HEK293 (cell line): ENCODE data around the gene HSD17B13.

Source experiments
- GLI4 ChIP-seq: fragments of 450-650 bp; formaldehyde crosslinking; IDR thresholded peaks from 2 replicates; pipeline ENCODE4 v1.5.1; 2016; ENCODE audit warnings: missing biosample characterization, missing genetic modification characterization
- YY1 ChIP-seq: fragments of 450-650 bp; formaldehyde crosslinking; IDR thresholded peaks from 2 replicates; pipeline ENCODE4 v1.5.1; 2018; ENCODE audit warnings: missing biosample characterization, missing genetic modification characterization
- ZIC2 ChIP-seq: fragments of 450-650 bp; formaldehyde crosslinking; IDR thresholded peaks from 2 replicates; pipeline ENCODE4 v1.5.1; 2016; ENCODE audit warnings: missing biosample characterization, missing genetic modification characterization
- ZNF16 ChIP-seq: fragments of 450-650 bp; formaldehyde crosslinking; IDR thresholded peaks from 2 replicates; pipeline ENCODE4 v1.5.1; 2016; ENCODE audit warnings: low read depth, missing biosample characterization, missing genetic modification characterization
- ZNF274 ChIP-seq, 2 experiments: fragments of 200-500 bp in 1 of 2; fragments of 450-650 bp in 1 of 2; sonication (Bioruptor generic) in 1 of 2; formaldehyde crosslinking in 1 of 2; IDR thresholded peaks; 2 replicates each; pipeline versions ENCODE4 v1.5.1 to v1.6.1; 2014 to 2016; ENCODE audit warnings: borderline replicate concordance in 1 of 2, inconsistent platforms in 1 of 2, low read length in 1 of 2, missing biosample characterization in 1 of 2, missing genetic modification characterization in 1 of 2
- ZNF621 ChIP-seq: fragments of 450-650 bp; formaldehyde crosslinking; IDR thresholded peaks from 2 replicates; pipeline ENCODE4 v1.5.1; 2017; ENCODE audit warnings: missing biosample characterization, missing genetic modification characterization
- ZSCAN23 ChIP-seq: fragments of 450-650 bp; formaldehyde crosslinking; IDR thresholded peaks from 2 replicates; pipeline ENCODE4 v1.5.1; 2016; ENCODE audit warnings: missing biosample characterization, missing genetic modification characterization
- TF ChIP-seq, protein P1 (sequence below): fragments of 450-650 bp; formaldehyde crosslinking; IDR thresholded peaks from 2 replicates; pipeline ENCODE4 v1.5.1; 2016; ENCODE audit warnings: missing biosample characterization, missing genetic modification characterization
- TF ChIP-seq, protein P2 (sequence below): fragments of 450-650 bp; formaldehyde crosslinking; IDR thresholded peaks from 2 replicates; pipeline ENCODE4 v1.5.1; 2017; ENCODE audit warnings: missing biosample characterization, missing genetic modification characterization
- TF ChIP-seq, protein P3 (sequence below): fragments of 450-650 bp; formaldehyde crosslinking; IDR thresholded peaks from 2 replicates; pipeline ENCODE4 v1.5.1; 2016; ENCODE audit warnings: missing biosample characterization, missing genetic modification characterization

DNA sequence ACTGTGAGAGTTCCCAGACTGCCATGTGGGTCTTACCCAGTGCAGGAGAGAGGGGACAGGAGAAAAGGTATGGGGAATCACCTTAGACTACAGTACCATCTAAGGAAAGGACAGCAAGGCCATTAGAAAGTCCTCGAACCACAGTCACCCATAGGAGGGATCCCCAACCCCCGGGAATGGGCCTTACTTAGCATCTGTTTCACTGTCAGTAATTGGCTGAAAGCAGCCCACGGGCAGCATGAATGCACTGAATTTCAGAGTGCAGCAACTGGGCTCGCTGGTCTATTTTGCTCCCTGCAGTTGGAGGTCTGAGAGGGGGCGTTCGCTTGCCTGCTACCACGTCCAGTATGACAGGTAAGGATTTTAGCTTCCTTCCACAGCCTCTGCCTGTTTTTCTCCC is 51.9 kb downstream of the HSD17B13 start:
- TF ChIP-seq ZNF621 (tag by site-specific recombination) = no peak
- TF ChIP-seq ZSCAN23 = no peak
- TF ChIP-seq YY1 (tag by site-specific recombination) = no peak
- TF ChIP-seq, protein P1, sequence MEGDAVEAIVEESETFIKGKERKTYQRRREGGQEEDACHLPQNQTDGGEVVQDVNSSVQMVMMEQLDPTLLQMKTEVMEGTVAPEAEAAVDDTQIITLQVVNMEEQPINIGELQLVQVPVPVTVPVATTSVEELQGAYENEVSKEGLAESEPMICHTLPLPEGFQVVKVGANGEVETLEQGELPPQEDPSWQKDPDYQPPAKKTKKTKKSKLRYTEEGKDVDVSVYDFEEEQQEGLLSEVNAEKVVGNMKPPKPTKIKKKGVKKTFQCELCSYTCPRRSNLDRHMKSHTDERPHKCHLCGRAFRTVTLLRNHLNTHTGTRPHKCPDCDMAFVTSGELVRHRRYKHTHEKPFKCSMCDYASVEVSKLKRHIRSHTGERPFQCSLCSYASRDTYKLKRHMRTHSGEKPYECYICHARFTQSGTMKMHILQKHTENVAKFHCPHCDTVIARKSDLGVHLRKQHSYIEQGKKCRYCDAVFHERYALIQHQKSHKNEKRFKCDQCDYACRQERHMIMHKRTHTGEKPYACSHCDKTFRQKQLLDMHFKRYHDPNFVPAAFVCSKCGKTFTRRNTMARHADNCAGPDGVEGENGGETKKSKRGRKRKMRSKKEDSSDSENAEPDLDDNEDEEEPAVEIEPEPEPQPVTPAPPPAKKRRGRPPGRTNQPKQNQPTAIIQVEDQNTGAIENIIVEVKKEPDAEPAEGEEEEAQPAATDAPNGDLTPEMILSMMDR (tag by site-specific recombination) = no peak
- TF ChIP-seq ZNF274 (IDR thresholded peaks at IDR 0.05; ENCODE audit: low read length) = no peak
- TF ChIP-seq ZNF274 (tag by site-specific recombination; IDR thresholded peaks at IDR 0.05; ENCODE audit: borderline replicate concordance) = no peak
- TF ChIP-seq, protein P2, sequence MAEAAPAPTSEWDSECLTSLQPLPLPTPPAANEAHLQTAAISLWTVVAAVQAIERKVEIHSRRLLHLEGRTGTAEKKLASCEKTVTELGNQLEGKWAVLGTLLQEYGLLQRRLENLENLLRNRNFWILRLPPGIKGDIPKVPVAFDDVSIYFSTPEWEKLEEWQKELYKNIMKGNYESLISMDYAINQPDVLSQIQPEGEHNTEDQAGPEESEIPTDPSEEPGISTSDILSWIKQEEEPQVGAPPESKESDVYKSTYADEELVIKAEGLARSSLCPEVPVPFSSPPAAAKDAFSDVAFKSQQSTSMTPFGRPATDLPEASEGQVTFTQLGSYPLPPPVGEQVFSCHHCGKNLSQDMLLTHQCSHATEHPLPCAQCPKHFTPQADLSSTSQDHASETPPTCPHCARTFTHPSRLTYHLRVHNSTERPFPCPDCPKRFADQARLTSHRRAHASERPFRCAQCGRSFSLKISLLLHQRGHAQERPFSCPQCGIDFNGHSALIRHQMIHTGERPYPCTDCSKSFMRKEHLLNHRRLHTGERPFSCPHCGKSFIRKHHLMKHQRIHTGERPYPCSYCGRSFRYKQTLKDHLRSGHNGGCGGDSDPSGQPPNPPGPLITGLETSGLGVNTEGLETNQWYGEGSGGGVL (tag by site-specific recombination) = no peak
- TF ChIP-seq ZNF16 = no peak
- TF ChIP-seq, protein P3, sequence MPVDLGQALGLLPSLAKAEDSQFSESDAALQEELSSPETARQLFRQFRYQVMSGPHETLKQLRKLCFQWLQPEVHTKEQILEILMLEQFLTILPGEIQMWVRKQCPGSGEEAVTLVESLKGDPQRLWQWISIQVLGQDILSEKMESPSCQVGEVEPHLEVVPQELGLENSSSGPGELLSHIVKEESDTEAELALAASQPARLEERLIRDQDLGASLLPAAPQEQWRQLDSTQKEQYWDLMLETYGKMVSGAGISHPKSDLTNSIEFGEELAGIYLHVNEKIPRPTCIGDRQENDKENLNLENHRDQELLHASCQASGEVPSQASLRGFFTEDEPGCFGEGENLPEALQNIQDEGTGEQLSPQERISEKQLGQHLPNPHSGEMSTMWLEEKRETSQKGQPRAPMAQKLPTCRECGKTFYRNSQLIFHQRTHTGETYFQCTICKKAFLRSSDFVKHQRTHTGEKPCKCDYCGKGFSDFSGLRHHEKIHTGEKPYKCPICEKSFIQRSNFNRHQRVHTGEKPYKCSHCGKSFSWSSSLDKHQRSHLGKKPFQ (tag by site-specific recombination) = no peak
- no peak for TF ChIP-seq ZIC2 (tag by site-specific recombination)
- TF ChIP-seq GLI4 (tag by site-specific recombination) = no peak
